Measurements from ENCODE around the gene MPP4.

Gene MPP4

DNA sequence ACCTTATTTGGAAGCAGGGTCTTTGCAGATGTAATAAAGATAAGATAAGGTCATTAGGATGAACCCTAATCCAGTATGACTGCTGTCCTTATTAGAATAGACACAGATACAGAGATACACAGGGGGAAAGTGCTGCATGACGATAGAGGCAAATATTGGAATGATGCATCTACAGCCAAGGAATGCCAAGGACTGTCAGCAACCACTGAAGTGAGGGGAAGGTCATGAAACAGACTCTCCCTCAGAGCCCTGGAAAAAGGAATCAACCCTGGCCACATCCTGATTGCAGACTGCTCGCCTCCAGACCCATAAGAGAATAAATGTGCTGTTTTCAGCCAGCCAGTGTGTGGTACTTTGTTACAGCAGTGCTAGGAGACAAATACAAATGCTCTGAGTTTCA is 69.9 kb downstream of the MPP4 start:
- DNase-seq (ENCODE audit: low read depth), result no peak

DNA sequence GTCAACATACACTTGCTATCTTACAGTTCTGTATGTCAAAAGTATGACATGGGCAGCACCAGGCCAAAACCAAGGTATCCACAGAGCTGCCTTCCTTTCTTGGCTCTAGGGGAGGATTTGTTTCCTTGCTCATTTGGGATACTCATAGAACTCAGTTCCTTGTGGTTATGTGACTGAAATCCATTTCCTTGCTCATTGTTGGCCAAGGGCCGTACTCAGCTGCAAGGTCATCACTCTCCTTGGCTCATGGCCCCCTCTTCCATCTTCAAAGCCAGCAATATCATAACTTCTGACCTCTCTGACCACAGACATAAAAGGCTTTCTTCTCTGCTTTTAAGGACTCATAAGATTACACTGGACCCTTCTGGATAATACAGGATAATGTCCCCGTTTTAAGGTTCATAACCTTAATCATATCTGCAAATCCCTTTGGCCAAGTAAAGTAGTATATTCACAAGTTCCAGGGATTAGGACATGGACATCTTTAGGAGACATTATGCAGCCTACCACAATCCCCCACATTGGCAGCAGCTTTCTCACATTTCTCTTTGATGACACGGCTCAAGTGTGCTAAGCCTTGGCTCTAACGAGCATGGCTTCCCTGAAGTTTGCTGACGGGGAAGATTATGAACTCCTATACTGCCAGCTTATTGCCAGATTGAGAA is 76.0 kb downstream of the MPP4 start:
- DNase-seq (ENCODE audit: low read depth), result no peak

DNA sequence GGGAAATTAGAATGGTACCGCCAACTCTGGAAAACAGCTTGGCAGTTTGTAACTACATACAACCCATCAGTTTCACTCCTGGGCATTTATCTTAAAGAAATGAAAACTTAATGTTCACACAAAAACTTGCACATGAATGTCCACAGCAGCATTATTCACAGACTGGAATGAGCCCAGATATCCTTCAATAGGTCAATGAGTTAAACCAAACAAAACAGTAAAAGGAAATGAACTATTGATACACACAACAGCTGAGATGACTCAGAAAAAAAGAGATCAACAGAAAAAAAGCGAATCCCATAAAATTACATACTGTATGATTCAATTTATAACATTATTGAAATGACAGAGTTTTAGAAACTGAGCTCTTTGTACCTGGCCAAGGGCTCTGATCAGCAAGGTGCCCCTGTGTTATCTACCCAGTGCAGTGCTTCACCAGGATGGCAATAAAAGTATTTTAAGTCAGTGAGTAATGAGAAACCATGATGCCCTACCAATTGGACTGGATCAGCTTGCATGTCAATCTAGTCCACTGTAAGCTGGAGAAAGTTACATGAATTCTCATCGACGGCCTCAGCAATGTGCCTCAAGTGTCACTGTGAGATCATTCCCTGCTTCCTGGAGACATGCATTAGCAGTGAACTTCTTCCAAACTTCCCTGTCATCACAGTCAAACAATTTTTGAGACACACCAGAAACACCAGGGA is 77.0 kb downstream of the MPP4 start:
- no peak for DNase-seq (ENCODE audit: low read depth)

DNA sequence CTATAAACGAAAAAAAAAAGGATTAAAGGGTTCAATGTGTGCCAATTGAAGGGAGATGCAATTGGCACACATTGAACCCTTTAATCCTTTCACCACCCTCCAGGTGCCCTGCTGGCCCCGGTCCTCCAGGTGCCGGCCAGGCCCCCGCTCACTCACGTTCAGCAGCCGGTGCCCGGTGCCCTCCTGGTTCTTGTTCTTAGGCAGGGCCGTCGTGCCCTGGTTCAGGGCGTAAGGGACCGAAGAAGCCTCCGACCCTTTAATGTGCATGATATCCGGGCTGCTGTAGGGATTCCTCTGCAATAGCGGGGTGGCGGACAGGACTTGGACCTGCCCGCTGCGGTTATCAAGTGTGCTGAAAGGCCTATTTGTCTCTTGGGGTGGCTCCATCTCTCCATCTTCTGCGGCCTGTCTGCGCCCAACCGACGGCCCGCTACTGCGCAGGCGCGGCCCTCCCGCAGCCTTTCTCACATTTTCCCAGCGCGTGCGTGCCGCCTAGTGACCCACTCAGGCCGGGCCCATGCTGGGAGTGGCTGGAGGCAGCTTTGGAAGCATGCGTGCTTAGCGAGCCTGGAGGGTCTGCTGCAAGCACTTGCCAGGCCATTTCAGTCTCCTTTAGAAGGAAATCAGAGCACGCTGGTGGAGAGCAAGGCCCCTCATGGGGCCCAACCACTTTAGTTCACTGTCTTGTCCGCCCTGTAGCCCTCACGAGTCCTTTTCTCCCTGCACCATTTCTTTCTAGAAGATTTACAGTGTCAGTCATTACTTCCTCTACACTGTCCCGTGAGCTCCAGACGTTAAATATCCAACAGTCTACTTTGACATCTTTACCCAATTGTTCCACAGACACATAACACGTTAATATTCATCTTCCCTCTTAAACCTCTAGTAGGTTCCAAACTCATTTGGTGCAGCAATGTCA is 79.4 kb downstream of the MPP4 start:
- no peak for DNase-seq (ENCODE audit: low read depth)

DNA sequence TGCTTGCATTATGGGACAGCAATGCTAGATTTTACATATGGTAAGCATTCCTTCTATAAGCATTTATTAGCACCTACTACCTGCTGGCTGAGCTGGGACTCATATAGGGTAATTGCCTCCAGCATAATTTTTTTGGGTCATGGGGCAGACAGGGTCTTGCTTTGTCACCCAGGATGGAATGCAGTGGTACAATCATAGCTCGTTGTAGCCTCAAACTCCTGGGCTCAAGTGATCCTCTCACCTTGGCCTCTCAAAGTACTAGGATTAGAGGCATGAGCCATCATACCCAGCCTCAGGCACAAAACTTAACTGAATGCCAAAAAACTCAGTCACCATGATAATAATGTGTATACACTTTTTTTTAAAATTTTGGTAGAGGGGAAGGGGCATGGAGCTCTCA is 90.4 kb downstream of the MPP4 start:
- no peak for DNase-seq (ENCODE audit: low read depth)

- no peak for DNase-seq (ENCODE audit: low read depth)
These were observed 90.9 kb downstream of the MPP4 start for GRCh38 chr2:201607568-201607967.

- no peak for DNase-seq (ENCODE audit: low read depth)
These were observed 97.5 kb downstream of the MPP4 start for GRCh38 chr2:201600906-201601305.

- DNase-seq (ENCODE audit: low read depth), result no peak
These were observed 101.0 kb downstream of the MPP4 start for GRCh38 chr2:201597397-201597796.
